GM23338 (cell line): Measurements from ENCODE around the gene FAM13A.

Experiments
- CREB1 ChIP-seq: fragments of 250-450 bp; sonication (Bioruptor Pico); IDR thresholded peaks from 2 replicates; pipeline ENCODE4 v1.5.0; 2020; ENCODE audit warnings: low read depth, mild to moderate bottlenecking, moderate library complexity
- CTCF ChIP-seq, 2 experiments: fragments of 200-600 bp in 1 of 2; sonication (generic) in 1 of 2; conservative IDR thresholded peaks; 2 replicates each; pipeline versions ENCODE4 v1.5.1 to v1.6.1; 2016 to 2017; ENCODE audit warnings: antibody characterized with exemption in 2 of 2, low read depth in 2 of 2, mild to moderate bottlenecking in 2 of 2, moderate library complexity in 1 of 2
- ETS1 ChIP-seq: IDR thresholded peaks from 2 replicates; pipeline ENCODE4 v1.6.1; 2016; ENCODE audit warnings: antibody characterized with exemption
- EZH2 ChIP-seq: fragments of 200-600 bp; sonication (generic); IDR thresholded peaks from one replicate; pipeline ENCODE4 v1.8.0; 2017; ENCODE audit warnings: antibody characterized with exemption, mild to moderate bottlenecking, low read depth; ENCODE audit not compliant: unreplicated experiment
- EZH2phosphoT487 ChIP-seq: fragments of 200-600 bp; sonication (generic); IDR thresholded peaks from one replicate; pipeline ENCODE4 v1.8.1; 2018; ENCODE audit warnings: antibody characterized with exemption; ENCODE audit not compliant: unreplicated experiment
- JUNB ChIP-seq: IDR thresholded peaks from one replicate; pipeline ENCODE4 v1.6.1; 2016; ENCODE audit warnings: antibody characterized with exemption; ENCODE audit not compliant: unreplicated experiment
- POLR2AphosphoS5 ChIP-seq: IDR thresholded peaks from 2 replicates; pipeline ENCODE4 v1.6.1; 2016; ENCODE audit warnings: antibody characterized with exemption, low read depth
- REST ChIP-seq: IDR thresholded peaks from one replicate; pipeline ENCODE4 v1.6.1; 2018; ENCODE audit warnings: antibody characterized with exemption; ENCODE audit not compliant: unreplicated experiment

- no peak for TF ChIP-seq CTCF (conservative IDR thresholded peaks at IDR 0.05; ENCODE audit: low read depth in 2 of 2)
- no peak for TF ChIP-seq ETS1
- TF ChIP-seq POLR2AphosphoS5: no peak
- no peak for TF ChIP-seq REST
- TF ChIP-seq JUNB: no peak
- TF ChIP-seq EZH2phosphoT487: no peak
- TF ChIP-seq EZH2: no peak
- TF ChIP-seq CREB1 (CRISPR knock-in tag): no peak
Observed at GRCh38 chr4:89105726-89106125, 48.7 kb upstream of the FAM13A start.
